ENCODE measurements around the gene NRG3. TPM values are rescaled to one million over a fixed set of nuclear protein-coding genes. Genes with fewer than 3 reads are reported as not detected.

NRG3 gene
- total RNA-seq, 6 donors from 2014 or later, result 0.44 to 2.7 (median 1.5) TPM; not detected in 1

DNA sequence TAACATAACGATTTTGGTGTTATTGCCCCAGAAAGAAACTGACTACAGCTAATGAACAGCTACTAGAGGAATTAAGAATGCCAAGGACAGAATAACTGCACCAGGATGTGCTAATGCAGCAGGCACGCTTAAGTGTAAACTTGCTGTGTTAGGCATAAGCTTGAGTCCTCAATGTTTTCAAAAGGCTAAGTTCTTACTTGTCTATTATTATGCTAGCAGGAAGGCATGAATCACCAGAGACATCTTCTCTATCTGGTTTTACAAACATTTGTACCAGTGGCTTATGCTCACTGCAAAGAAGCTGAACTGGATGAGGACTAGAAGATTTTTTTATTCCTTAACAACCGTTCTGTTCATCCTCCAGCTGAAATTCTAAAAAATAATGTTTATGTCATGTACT is 1035.3 kb downstream of the NRG3 start:
- ATAC-seq (ENCODE audit: low FRiP score in 2 of 2) (no peak), DNase-seq (no peak)
- Histone ChIP-seq H3K27me3 (no peaks in the 10 kb centered on the region), H3K4me3 (no peak overlapping the region), H3K36me3 (no peaks in the 10 kb centered on the region), H3K9me3 (no peaks in the 10 kb centered on the region), H3K27ac (no peak overlapping the region), H3K4me1 (no peaks in the 10 kb centered on the region)
- TF ChIP-seq POLR2A (IDR thresholded peaks at IDR 0.05) (no peak), EP300 (IDR thresholded peaks at IDR 0.05) (no peak), POLR2AphosphoS5 (IDR thresholded peaks at IDR 0.05) (no peak)
- TF ChIP-seq, protein P1, sequence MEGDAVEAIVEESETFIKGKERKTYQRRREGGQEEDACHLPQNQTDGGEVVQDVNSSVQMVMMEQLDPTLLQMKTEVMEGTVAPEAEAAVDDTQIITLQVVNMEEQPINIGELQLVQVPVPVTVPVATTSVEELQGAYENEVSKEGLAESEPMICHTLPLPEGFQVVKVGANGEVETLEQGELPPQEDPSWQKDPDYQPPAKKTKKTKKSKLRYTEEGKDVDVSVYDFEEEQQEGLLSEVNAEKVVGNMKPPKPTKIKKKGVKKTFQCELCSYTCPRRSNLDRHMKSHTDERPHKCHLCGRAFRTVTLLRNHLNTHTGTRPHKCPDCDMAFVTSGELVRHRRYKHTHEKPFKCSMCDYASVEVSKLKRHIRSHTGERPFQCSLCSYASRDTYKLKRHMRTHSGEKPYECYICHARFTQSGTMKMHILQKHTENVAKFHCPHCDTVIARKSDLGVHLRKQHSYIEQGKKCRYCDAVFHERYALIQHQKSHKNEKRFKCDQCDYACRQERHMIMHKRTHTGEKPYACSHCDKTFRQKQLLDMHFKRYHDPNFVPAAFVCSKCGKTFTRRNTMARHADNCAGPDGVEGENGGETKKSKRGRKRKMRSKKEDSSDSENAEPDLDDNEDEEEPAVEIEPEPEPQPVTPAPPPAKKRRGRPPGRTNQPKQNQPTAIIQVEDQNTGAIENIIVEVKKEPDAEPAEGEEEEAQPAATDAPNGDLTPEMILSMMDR (IDR thresholded peaks at IDR 0.05), result no peak
- 69 to 73% methylated on average over 3 of the region's 3 CpGs for WGBS, 2 donors

DNA sequence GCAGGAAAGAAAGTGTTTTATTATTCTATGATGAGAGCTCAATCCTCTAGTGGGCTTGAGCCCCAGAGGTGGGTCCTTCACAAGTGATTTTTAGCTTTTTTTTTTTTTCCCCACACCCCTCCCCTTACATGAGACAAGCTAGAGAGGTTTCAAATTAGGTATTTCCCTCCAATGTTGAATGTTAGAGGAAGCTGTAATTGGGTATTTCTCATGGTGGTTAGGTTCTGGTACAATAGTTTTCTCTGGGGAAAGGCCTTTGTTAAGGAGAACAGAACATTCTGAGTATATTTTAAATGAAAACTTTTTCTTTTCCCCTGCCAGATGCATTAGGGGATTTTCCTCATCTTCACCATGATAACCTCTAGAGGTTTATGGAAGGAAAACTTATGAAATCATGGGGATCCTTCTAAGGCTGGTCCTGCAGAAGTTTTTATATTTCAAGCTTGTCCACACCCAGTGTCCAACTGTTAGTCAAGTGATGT is 1039.7 kb downstream of the NRG3 start:
- Histone ChIP-seq H3K27ac (no peak overlapping the region), H3K4me1 (no peaks in the 10 kb centered on the region), H3K4me3 (no peak overlapping the region), H3K36me3 (no peaks in the 10 kb centered on the region), H3K9me3 (no peaks in the 10 kb centered on the region), H3K27me3 (no peaks in the 10 kb centered on the region)
- no peak for TF ChIP-seq POLR2AphosphoS5 (IDR thresholded peaks at IDR 0.05)
- TF ChIP-seq EP300 (IDR thresholded peaks at IDR 0.05), result no peak
- TF ChIP-seq POLR2A (IDR thresholded peaks at IDR 0.05), result no peak
- TF ChIP-seq, protein P1 (IDR thresholded peaks at IDR 0.05), result no peak
- DNase-seq, result no peak
- ATAC-seq (ENCODE audit: low FRiP score in 2 of 2), result no peak

DNA sequence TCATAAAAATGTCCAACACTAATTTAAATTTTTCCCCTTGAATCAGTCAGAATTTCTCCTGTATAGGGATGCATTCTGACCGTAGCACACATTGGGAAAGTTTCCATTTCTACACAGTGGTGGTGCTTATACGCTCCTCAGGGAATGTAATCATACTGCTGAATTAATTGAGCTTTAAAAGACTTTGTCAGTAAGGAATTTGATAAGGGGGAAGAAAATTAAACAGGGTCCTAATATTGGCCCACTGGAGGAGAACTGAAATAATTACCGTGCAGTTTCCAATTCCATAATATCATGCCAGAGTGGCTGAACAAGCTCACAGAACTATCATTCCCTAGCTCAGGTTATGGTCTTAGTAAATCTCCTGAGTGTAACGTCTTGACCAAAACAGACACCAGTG is 1041.9 kb downstream of the NRG3 start:
- TF ChIP-seq, protein P1 (IDR thresholded peaks at IDR 0.05), result no peak
- TF ChIP-seq POLR2AphosphoS5 (IDR thresholded peaks at IDR 0.05), result no peak
- no peak for TF ChIP-seq EP300 (IDR thresholded peaks at IDR 0.05)
- TF ChIP-seq POLR2A (IDR thresholded peaks at IDR 0.05), result no peak

DNA sequence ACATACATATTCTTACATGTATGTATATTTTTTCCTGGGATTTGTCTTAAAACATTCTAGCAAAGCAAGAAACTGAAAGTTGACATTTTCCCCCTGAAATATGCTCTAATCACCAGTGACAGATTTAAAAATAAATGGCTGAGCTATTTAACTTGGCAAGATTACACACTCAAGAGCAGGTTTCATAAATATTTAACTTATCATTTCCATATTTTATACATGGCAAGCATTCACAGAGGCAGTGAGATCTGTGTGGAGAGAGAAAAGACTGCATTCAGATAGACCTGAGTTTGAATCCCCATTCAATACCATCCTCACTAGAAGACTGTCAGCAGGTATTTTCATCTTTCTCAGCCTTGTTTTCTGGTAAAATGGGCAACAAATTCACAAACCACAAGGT is 1043.0 kb downstream of the NRG3 start:
- Histone ChIP-seq H3K4me3 (no peak overlapping the region), H3K27me3 (no peaks in the 10 kb centered on the region), H3K36me3 (no peaks in the 10 kb centered on the region), H3K9me3 (no peaks in the 10 kb centered on the region), H3K27ac (no peak overlapping the region), H3K4me1 (no peaks in the 10 kb centered on the region)
- TF ChIP-seq EP300 (IDR thresholded peaks at IDR 0.05), result no peak
- no peak for TF ChIP-seq POLR2A (IDR thresholded peaks at IDR 0.05)
- TF ChIP-seq, protein P1 (IDR thresholded peaks at IDR 0.05), result no peak
- no peak for TF ChIP-seq POLR2AphosphoS5 (IDR thresholded peaks at IDR 0.05)
- ATAC-seq (ENCODE audit: low FRiP score in 2 of 2), result no peak
- no peak for DNase-seq

More for the DNA sequence above, 1041.9 kb downstream of the NRG3 start:
- Histone ChIP-seq H3K36me3 (no peaks in the 10 kb centered on the region), H3K9me3 (no peaks in the 10 kb centered on the region), H3K27me3 (no peaks in the 10 kb centered on the region), H3K4me3 (no peak overlapping the region), H3K4me1 (no peaks in the 10 kb centered on the region), H3K27ac (no peak overlapping the region)
- ATAC-seq (ENCODE audit: low FRiP score in 2 of 2), result no peak
- WGBS, 2 donors, result 71 to 81% methylated on average over 4 of the region's 4 CpGs
- no peak for DNase-seq

DNA sequence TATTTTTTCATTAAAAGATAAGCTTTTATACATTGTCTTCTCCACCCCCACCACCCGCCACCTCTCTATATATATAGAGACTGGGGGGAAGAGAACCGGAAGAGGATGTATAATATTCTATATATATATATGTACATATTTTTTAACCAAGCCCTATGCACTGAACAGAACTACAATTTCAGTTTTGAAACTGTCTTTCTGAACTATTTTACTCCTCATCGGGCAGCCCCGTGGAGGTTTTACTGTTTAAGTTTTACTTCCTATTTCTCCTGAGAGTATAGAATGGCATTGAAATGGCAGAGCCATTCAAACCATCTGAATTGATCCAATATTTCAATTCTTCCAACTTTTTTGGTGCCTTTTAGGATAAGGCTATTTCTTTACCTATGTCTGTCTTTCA is 1047.1 kb downstream of the NRG3 start:
- DNase-seq (no peak), ATAC-seq (ENCODE audit: low FRiP score in 2 of 2) (no peak)
- Histone ChIP-seq H3K27me3 (no peaks in the 10 kb centered on the region), H3K4me3 (no peak overlapping the region), H3K27ac (no peak overlapping the region), H3K4me1 (no peaks in the 10 kb centered on the region), H3K36me3 (no peaks in the 10 kb centered on the region), H3K9me3 (no peaks in the 10 kb centered on the region)
- 86 to 95% methylated on average over 4 of the region's 4 CpGs for WGBS, 2 donors
- no peak for TF ChIP-seq POLR2AphosphoS5 (IDR thresholded peaks at IDR 0.05)
- TF ChIP-seq POLR2A (IDR thresholded peaks at IDR 0.05), result no peak
- TF ChIP-seq EP300 (IDR thresholded peaks at IDR 0.05), result no peak
- TF ChIP-seq, protein P1 (IDR thresholded peaks at IDR 0.05), result no peak

Data from upper lobe of left lung (tissue), 6 donors.